Measurements from ENCODE around the gene HIVEP3.

The HIVEP3 gene

GRCh38 chr1:41920658-41921057 lies 1.9 kb upstream of the HIVEP3 start:
- DNase-seq (ENCODE audit: low spot score) = no peak

- no peak for DNase-seq (ENCODE audit: low spot score)
Measured at GRCh38 chr1:41919764-41920397, 1.2 kb upstream of the HIVEP3 start.

GRCh38 chr1:41919131-41919530 lies 409 bp upstream of the HIVEP3 start:
- no peak for DNase-seq (ENCODE audit: low spot score)

- DNase-seq (ENCODE audit: low spot score) = no peak
Measured at GRCh38 chr1:41917835-41918449, 780 bp downstream of the HIVEP3 start.

- DNase-seq (ENCODE audit: low spot score) = no peak
Measured at GRCh38 chr1:41917076-41917475, 1.6 kb downstream of the HIVEP3 start.

GRCh38 chr1:41915786-41916571 lies 2.7 kb downstream of the HIVEP3 start:
- no peak for DNase-seq (ENCODE audit: low spot score)

GRCh38 chr1:41914516-41914915 lies 4.2 kb downstream of the HIVEP3 start:
- DNase-seq (ENCODE audit: low spot score) = no peak

- no peak for DNase-seq (ENCODE audit: low spot score)
Measured at GRCh38 chr1:41913014-41913413, 5.7 kb downstream of the HIVEP3 start.

GRCh38 chr1:41908288-41908895 lies 10.3 kb downstream of the HIVEP3 start:
- DNase-seq (ENCODE audit: low spot score) = no peak

- no peak for DNase-seq (ENCODE audit: low spot score)
Measured at GRCh38 chr1:41907446-41907845, 11.3 kb downstream of the HIVEP3 start.

- no peak for DNase-seq (ENCODE audit: low spot score)
Measured at GRCh38 chr1:41906943-41907342, 11.8 kb downstream of the HIVEP3 start.

GRCh38 chr1:41905093-41905675 lies 13.5 kb downstream of the HIVEP3 start:
- DNase-seq (ENCODE audit: low spot score) = no peak

GRCh38 chr1:41902664-41903063 lies 16.1 kb downstream of the HIVEP3 start:
- DNase-seq (ENCODE audit: low spot score) = no peak

GRCh38 chr1:41902159-41902577 lies 16.6 kb downstream of the HIVEP3 start:
- no peak for DNase-seq (ENCODE audit: low spot score)

GRCh38 chr1:41901551-41901950 lies 17.2 kb downstream of the HIVEP3 start:
- DNase-seq (ENCODE audit: low spot score) = no peak

- DNase-seq (ENCODE audit: low spot score) = no peak
Measured at GRCh38 chr1:41900603-41901444, 17.9 kb downstream of the HIVEP3 start.

GRCh38 chr1:41898191-41898713 lies 20.5 kb downstream of the HIVEP3 start:
- DNase-seq (ENCODE audit: low spot score) = no peak

GRCh38 chr1:41895552-41895951 lies 23.2 kb downstream of the HIVEP3 start:
- no peak for DNase-seq (ENCODE audit: low spot score)

- DNase-seq (ENCODE audit: low spot score) = no peak
Measured at GRCh38 chr1:41894808-41895483, 23.8 kb downstream of the HIVEP3 start.

GRCh38 chr1:41894101-41894807 lies 24.5 kb downstream of the HIVEP3 start:
- DNase-seq (ENCODE audit: low spot score) = no peak
